Left cardiac atrium (tissue), 4 donors: Measurements from ENCODE around the gene CELA2B. TPM values are rescaled to one million over a fixed set of nuclear protein-coding genes. Genes with fewer than 3 reads are reported as not detected.
A peak's percentile ranks its signal among the peaks of the same experiment; 100 is the strongest.
"Not testable (repeated sequence)": the region's sequence is repeated elsewhere in the genome, so short reads cannot be mapped to it uniquely, and the experiment has no call there.

ENCODE experiments used
- ATAC-seq, 2 donors: fragments of 200-7000 bp; cut with Tn5 transposase; one replicate each; pipeline ENCODE4 v1.9.1; 2020; ENCODE audit warnings: mild to moderate bottlenecking in 2 of 2, moderate library complexity in 2 of 2
- DNase-seq: peaks from one replicate; pipeline ENCODE4 v3.0.0-alpha.2; 2020
- intact Hi-C, 2 donors: fragments of 100-400 bp; cut with DNase I; formaldehyde crosslinking; loops; one replicate each; pipeline versions ENCODE4 v1.14.1 to v1.15.1; 2022 to 2023
- long read RNA-seq: library from polyadenylated mRNA; unstranded; transcript quantifications from one replicate; pipeline ENCODE4 v2.0.0, GENCODE V29; 2021
- total RNA-seq, 2 donors: library from RNA; stranded (reverse); fragmentation: NEBNext Ultra II Directional; extraction: Animal tissue kit (Norgen Biotek cat#: 25700); gene quantifications; one replicate each; pipeline ENCODE4 v1.2.1, GENCODE V29; 2021
- donor health status: DM: no; HTN: yes; CAD: no.
- donor health status: DM: no; HTN: yes; CAD: no; lungs with severe emphysema.
- donor health status: DM: yes; HTN: yes; CAD: no.
- donor health status: Dilated cardiomyopathy.

CELA2B gene
- total RNA-seq: not detected
- long read RNA-seq: 0 reads

- intact Hi-C loops: no loop called here
- ATAC-seq (no peak), DNase-seq (no peak)
Observed at GRCh38 chr1:15475752-15476314, at the start of gene CELA2B. Gene CELA2B, plus strand, starts transcription at chr1:15476104. Its CDS starts 22 bp downstream, at chr1:15476126.

GRCh38 chr1:15426492-15427279 lies 49.2 kb upstream of the CELA2B start:
- intact Hi-C loops: no loop called here
- peak; percentile 54 to 78 for ATAC-seq
- DNase-seq: no peak

DNA sequence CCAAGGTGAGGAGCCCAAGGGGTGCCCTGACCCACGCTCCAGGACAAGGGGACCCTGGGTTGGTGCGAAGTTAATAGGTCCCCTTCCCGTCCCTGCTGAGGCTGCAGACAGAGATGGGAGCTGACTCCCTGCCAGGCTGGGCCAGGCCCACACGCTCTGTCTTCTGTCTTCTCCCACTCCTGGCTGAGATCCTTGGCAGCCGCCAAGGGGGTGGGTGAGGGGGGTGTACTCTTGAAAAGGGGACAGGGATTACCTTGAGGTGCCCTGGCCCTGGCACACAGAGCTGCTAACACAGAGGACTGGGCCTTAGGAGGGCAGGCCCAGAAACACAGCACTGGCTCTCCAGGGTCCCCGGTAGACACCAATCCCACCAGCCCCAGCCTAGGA lies 48.6 kb upstream of the CELA2B start:
- ATAC-seq: peak; percentile 52 to 60
- intact Hi-C loops: no loop called here

DNA sequence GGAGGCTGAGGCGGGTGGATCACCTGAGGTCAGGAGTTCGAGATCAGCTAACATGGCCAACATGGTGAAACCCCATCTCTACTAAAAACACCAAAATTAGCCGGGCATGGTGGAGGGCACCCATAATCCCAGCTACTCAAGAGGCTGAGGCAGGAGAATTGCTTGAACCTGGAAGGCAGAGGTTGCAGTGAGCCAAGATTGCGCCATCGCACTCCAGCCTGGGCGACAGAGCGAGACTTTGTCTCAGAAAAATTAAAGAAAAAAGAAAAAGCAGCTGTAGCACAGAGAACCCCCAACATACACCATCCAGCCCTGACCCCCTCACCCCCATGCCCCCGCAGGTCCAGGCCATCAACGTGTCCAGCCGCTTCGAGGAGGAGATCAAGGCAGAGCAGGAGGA lies 47.7 kb upstream of the CELA2B start:
- intact Hi-C loops, ATAC-seq, DNase-seq: not testable (repeated sequence)

More for the DNA sequence above, 48.6 kb upstream of the CELA2B start:
- no peak for DNase-seq

DNA sequence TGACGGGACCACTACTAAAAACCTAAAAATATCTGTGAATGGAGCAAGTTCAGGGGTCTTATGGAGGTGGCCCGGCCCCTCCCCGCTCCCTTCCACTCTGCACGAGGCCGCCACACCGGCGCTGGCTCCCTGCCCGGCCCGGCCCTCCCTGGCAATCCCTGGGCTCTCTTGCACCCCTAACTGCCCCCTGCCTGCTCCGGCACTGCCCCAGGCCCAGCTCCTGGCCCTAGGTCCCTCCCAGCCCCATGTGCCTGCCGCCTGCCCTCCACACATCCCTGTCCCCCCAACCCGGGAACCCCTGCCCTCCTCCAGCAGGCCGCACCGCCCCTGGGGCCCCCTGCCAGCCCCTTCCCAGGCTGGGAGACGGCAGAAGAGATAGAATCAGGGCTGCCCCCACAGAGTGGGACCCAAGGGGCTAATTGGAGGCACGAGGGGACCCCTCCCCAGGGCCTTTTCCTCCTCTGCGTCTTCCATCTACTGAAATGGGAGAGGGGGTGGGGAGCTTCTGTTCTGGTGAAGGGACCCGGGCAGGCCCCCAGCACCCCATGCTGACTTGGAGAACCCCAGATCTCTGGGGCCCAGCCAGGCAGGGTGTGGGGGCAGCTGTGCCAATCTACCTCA lies 47.0 kb upstream of the CELA2B start:
- ATAC-seq: no peak
- DNase-seq: no peak
- intact Hi-C loops: no loop called here

DNA sequence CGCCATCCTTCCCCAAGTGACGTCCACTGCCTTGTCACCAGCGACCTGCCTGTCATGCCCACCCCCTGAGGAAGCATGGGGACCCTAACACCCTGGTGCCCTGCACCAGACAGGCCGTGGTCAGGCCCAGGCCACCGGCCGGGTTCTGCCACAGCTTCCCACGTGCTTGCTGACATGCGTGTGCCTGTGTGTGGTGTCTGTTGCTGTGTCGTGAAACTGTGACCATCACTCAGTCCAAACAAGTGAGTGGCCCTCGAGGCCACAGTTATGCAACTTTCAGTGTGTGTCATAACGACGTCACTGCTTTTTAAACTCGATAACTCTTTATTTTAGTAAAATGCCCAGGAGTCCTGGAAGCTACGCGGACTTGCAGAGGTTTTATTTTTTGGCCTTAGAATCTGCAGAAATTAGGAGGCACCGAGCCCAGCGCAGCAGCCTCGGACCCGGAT lies 46.2 kb upstream of the CELA2B start:
- intact Hi-C loops: loop anchor here in 1 of 2 donors (2.0 kb wide), 1 partner anchor 107 kb away; no protein-coding TSS in a partner anchor
- DNase-seq (no peak), ATAC-seq (no peak)

GRCh38 chr1:15430787-15431570 lies 44.9 kb upstream of the CELA2B start:
- intact Hi-C loops: loop anchor here (1.0 to 2.0 kb wide), 2 partner anchors 108 kb away; no protein-coding TSS in a partner anchor
- DNase-seq: peak; percentile 65
- ATAC-seq: peak; percentile 50 to 54

DNA sequence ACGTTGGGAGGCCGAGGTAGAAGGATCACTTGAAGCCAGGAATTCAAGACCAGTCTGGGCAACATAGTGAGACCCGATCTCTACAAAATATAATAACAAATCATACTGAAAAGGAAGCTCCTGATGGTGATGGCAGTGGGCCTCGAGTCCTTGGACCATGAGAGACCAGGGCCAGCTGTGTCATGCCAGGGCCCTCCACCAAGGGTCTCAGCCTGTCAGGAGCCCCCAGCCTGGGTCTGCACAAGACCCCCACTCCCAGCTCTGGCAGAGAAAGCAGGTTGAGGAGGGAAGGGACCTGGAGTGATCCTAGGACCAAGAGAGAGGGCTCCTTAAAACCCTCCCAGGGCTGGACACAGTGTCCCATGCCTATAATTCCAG lies 44.3 kb upstream of the CELA2B start:
- ATAC-seq (no peak), DNase-seq (no peak)
- intact Hi-C loops: loop anchor here (1.0 to 2.0 kb wide), 2 partner anchors 108 to 109 kb away; no protein-coding TSS in a partner anchor

DNA sequence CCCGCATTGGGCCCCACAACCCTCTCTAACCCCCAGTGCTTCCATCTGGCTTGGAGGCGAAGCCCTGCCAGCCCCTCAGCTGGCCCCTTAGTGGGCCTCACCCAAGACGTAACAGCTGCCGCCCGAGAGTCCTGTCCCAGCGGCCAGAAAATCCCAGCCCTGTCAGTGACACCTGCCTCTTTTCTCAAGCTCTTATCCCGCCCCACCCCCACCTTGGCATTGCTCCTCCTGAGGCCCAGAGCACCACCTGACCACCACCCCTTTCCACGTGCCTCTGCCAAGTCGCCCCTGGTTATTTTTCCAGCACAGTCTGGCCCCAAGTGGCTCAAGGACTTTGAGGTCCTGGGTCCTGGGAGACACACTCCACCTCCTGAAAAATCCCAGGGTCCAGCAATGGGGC lies 43.6 kb upstream of the CELA2B start:
- DNase-seq: no peak
- intact Hi-C loops: no loop called here
- no peak for ATAC-seq

DNA sequence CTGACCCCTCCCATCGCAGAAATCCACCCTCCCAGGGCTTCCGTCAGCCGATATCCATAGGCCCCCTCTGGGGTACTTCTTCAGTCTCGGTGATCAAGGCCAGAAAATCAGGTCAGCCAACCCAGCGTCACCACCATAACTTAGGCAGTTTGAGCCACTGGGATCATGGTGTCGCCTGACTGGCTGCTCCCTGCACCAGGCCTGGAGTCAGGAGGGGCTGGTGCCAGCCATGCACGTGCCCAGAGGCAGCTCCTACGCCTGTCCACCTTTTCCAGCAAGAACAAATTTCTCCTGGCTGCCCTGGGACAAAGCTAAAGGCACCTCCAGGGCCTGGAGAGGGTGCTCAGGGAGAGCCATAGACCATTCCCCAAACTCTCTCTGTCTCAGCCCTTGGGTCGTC lies 42.4 kb upstream of the CELA2B start:
- ATAC-seq: no peak
- no peak for DNase-seq
- intact Hi-C loops: no loop called here

- ATAC-seq, DNase-seq, intact Hi-C loops: not testable (repeated sequence)
Observed at GRCh38 chr1:15434739-15435138, 41.2 kb upstream of the CELA2B start.

DNA sequence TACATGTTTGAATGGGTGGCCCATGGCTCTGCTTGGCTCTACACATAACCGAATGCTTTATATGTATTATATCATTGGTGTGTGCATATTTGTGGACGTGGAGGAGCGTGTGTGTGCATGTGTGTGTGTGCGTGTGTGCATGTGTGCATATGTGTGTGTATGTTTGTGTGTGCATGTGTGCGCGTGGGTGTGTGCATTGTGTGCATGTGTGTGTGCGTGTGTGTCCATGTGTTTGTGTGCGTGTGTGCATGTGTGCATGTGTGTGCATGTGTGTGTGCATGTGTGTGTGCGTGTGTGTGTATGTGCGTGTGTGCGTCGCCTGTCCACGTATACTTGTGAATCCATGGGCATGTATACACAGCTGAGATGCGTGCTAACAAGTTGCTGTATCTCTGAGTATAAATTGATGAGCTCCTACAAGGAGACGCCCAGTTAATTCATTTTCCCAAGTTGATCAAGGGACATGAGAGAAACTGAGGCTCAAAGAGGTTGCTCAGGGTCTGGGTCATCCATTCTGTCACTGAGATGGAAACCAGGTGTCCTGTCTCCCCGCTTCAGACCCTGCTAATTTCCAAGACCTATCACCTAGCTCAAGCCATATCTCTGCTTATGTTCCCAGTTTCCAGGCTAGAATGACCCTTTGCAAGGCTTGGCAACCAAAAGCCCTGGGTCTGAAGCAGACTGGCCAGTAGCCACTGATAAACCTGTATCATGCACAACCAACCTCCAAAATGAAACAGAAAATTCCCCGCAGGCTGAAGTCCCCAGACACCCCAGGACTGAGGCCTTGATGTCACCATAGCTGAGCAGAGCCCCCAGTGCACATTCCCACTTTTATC lies 40.4 kb upstream of the CELA2B start:
- intact Hi-C loops: no loop called here
- no peak for DNase-seq
- no peak for ATAC-seq

DNA sequence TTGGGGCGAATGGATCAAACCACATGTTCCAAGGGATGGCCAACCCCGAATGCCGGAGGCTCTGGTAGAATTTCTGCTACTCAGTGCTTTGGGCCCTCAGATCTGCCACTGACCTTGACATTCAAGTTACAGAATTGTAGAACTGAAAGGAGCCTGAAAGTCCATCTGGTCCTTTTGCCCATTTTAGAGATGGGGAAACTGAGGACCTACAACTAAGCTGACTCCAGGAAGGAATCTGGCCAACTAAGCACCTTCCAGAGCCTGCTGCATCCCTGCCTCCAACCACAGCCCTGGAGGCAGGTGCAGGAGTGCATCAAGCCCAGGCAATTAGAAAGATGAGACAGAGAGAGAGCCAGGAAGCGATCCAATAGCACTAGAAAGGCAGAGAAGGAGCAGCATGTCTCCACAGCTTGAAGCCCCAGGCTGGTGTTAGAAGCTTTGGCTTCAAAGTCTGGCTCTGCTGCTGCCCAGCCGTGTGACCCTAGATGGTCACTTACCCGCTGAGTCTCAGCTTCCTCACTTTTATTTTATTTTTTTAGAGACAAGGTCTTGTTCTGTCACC lies 38.9 kb upstream of the CELA2B start:
- intact Hi-C loops: no loop called here
- ATAC-seq: no peak
- DNase-seq: no peak

- no peak for DNase-seq
- no peak for ATAC-seq
- intact Hi-C loops: no loop called here
Observed at GRCh38 chr1:15439325-15439724, 36.6 kb upstream of the CELA2B start.

DNA sequence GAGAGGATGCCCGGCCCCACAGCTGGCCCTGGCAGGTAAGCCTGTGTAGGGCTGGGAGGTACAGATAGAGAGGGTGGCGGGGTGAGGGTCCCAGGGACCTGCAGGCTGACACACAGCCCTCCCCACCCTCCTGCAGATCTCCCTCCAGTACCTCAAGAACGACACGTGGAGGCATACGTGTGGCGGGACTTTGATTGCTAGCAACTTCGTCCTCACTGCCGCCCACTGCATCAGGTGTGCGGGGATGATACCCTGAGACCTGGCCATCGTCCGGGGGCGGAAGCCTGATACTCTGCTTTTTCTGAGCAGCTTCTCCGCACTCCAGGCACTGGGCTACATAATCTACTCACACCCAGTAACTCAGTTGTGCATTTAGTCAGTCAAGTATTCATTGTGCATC lies 35.5 kb upstream of the CELA2B start:
- no peak for DNase-seq
- intact Hi-C loops: no loop called here
- ATAC-seq: no peak

- ATAC-seq: no peak
- no peak for DNase-seq
- intact Hi-C loops: no loop called here
Observed at GRCh38 chr1:15441247-15441646, 34.7 kb upstream of the CELA2B start.

GRCh38 chr1:15442119-15442518 lies 33.8 kb upstream of the CELA2B start:
- no peak for ATAC-seq
- DNase-seq: no peak
- intact Hi-C loops: no loop called here

DNA sequence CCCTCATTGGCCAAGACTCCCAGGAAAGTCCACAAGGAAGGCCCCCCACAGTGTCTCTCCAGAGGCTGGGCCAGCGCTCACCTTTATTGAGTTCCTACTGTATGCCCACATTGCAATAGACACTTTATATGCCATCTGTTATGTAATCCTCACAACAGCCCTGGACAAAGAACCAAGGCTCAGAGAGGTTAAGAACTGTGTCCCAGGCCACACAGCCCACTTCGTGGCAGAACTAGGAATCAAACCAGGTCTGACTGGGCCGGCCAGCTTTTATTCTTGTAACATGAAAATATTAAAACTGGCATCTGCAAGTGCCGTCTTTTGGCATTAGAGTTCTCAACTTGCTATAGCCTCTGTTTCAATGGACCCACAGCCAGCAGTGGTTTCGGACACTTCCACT lies 33.1 kb upstream of the CELA2B start:
- intact Hi-C loops: no loop called here
- no peak for ATAC-seq

More for the DNA sequence above, 33.1 kb upstream of the CELA2B start:
- no peak for DNase-seq
